ENCODE results near the gene FTH1. TPM values are rescaled to one million over a fixed set of nuclear protein-coding genes. Genes with fewer than 3 reads are reported as not detected.
"Not testable (repeated sequence)": the region's sequence is repeated elsewhere in the genome, so short reads cannot be mapped to it uniquely, and the experiment has no call there.

Gene FTH1
- total RNA-seq, 1 experiment from 2014 or later, result 463 TPM

DNA sequence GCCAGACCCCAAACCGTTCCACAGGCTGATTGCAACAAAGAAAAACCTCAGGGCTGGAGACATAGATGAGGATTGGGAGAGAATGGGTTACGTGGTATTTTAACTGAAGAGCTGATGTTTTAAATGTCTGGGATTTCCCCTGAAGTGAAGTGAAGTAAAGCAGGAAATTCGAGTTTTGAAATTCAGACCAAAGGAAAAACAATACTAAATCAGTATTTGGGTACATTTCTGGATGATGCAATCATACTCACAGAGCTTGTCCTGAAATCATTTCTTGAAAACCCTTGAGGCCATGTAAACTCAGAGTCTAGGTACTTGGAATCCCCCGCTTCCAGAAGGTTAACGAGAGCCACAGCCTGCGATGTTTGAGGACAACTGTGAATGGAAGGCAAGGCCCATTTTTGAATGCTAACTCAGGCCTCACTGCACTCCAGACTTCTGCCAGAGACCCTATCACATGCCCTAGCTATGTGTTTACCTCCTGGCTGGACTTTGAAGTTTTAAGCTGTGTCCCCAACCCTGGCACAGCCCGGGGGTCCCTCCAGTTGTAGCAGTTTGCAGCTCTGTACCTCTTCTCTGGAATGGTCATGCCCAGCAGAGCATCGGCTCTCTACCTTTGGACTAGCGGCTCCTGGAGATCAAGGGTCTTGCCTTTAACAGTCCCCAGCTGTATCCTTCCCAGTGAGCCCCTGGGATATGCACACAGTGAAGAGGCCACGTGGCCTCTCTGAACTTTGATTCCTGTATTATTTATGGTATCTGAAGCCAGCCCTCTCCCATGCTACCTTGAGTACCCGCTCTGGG lies 5.4 kb upstream of the FTH1 start:
- no peaks in the 10 kb centered on the region for H3K36me3 ChIP-seq (replicated peaks; ENCODE audit: control insufficient read depth, insufficient read depth, low read length)
- no peak overlapping the region for H3K4me3 ChIP-seq (ENCODE audit: insufficient read depth, low read depth, low read length)
- DNase-seq, result peak; percentile 20
- H3K27me3 ChIP-seq (ENCODE audit: control insufficient read depth, insufficient read depth, low read length), result no peaks in the 10 kb centered on the region

DNA sequence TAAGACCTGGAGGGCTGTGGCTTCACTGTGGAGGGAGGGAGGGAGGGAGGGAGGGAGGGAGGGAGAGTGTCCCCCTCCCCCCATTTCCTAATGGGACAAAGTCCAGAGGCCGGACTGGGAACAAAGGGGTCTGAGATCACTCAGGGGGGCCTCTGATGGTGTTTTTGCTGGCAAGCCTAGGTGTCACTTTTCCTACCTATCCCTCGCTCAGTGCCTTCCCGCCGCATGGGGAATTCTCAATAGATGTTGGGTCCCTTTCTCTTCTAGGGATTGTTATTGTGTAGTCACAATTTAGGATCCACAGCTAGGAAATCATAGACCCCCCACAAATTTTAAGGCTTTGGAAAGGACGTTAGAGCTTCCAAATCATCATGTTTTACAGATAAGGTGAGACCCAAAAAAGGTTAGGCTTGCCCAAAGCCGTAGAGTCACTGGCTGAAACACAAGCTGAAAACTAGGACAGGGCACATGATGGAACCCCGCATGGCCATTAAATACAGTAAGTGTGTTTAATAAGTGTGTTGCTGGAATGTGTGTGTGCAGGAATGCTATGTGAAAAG lies 4.8 kb upstream of the FTH1 start:
- Histone ChIP-seq H3K36me3 (replicated peaks; ENCODE audit: control insufficient read depth, insufficient read depth, low read length) (no peaks in the 10 kb centered on the region), H3K4me3 (ENCODE audit: insufficient read depth, low read depth, low read length) (no peak overlapping the region), H3K27me3 (ENCODE audit: control insufficient read depth, insufficient read depth, low read length) (no peaks in the 10 kb centered on the region)
- no peak for DNase-seq

DNA sequence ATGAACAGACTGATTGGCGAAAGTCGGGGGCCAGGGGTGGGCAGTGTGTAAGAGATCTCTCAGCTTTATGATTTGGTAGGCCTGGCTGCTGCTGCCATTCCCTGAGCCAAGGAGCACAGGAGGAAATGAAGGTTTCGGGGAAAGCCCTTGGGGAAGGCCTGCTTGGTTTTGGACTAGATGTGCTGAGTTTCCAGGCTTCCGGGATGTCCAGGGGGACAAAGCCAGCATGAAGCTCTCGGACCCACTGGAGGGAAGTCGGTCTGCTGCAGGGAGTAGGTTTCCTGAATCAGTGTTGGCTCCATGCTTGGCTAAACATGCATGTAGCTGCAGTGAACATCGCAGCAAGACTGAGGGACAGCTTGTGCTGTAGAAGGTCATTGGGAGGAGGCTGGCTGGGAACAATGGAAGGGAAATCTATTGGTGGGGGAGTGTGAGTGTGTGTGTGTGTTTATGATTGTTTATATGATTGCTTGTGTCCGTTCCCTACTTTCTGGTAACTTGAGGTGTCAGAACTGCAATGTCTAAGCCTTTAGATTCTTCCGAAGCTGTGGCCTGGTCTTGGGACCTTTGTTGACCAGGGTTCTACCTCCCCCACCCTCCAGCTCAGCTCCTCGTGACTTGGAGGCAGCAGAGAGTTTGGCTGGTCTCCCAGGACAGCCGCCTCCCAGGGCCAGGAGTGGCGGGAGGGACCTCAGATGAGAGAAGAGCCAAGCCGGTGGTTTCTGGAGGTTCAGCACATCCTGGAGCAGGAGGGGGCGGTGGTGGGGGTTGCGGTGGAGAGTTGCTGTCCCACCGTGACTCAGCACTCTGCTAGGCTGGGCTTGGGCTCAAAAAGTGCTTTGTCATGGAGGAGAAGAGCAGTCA lies 4.0 kb upstream of the FTH1 start:
- H3K4me3 ChIP-seq (ENCODE audit: insufficient read depth, low read depth, low read length), result no peak overlapping the region
- H3K36me3 ChIP-seq (replicated peaks; ENCODE audit: control insufficient read depth, insufficient read depth, low read length), result 0 out of 2 replicates have a peak, but pooled peaks cover 1% of the 10 kb centered on the region
- peak; percentile 92 for DNase-seq
- H3K27me3 ChIP-seq (ENCODE audit: control insufficient read depth, insufficient read depth, low read length), result no peaks in the 10 kb centered on the region

DNA sequence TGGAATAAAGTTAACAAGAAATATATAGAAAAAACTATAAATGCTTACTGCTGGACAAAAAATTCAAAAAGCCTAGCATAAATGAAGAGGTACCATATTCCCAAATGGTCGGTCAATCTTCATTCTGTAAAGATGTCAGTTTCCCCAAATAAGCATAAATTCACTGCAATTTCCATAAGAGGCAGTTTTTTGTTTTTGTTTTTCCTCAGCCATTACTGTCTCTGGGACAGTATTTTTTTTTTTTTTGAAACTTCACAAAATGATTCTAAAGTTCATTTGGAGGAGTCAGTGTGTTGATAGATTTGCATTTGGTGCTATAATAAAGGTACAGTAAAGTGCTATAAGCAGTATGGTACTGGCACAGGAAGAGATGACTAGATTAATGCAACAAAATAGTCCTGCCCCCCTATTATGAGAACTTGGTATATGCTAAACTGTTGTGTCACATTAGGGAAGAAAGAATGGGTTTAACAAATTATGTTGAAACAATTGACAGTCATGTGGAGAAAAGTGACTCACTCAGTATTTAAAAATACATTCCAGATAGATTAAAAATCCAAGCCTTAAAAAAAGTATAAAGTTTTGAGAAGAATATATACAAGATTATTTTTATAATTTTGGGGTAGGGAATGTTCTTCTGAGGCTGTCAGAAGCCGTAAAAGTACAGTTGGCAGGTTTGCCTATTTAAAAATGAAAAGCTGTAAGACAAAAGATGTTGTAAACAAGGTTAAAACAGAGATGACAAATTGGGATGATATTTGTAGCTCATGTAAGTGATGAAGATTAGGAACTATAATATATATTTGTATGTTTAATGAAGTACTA lies 2.6 kb upstream of the FTH1 start:
- DNase-seq, result no peak
- peaks cover 9% of the 10 kb centered on the region for H3K36me3 ChIP-seq (replicated peaks; ENCODE audit: control insufficient read depth, insufficient read depth, low read length)
- H3K4me3 ChIP-seq (ENCODE audit: insufficient read depth, low read depth, low read length), result no peak overlapping the region
- H3K27me3 ChIP-seq (ENCODE audit: control insufficient read depth, insufficient read depth, low read length), result no peaks in the 10 kb centered on the region

DNA sequence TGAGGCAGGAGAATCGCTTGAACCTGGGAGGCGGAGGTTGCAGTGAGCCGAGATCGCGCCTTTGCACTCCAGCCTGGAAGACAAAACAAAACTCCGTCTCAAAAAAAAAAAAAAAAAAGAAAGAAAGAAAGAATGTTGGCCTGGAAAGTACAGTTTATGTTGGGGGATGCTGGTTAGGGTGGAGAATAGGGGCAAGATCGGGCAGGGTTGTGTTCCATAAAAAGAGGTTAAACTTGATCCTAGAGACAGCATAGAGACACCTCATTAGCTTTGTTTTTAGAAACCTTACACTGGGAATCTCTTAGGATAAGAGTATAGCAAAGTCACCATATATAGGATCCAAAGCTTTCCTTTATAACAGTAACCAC lies 1.9 kb upstream of the FTH1 start:
- DNase-seq, result no peak
- Histone ChIP-seq H3K4me3 (ENCODE audit: insufficient read depth, low read depth, low read length) (no peak overlapping the region), H3K27me3 (ENCODE audit: control insufficient read depth, insufficient read depth, low read length) (no peaks in the 10 kb centered on the region), H3K36me3 (replicated peaks; ENCODE audit: control insufficient read depth, insufficient read depth, low read length) (peaks cover 15% of the 10 kb centered on the region)

DNA sequence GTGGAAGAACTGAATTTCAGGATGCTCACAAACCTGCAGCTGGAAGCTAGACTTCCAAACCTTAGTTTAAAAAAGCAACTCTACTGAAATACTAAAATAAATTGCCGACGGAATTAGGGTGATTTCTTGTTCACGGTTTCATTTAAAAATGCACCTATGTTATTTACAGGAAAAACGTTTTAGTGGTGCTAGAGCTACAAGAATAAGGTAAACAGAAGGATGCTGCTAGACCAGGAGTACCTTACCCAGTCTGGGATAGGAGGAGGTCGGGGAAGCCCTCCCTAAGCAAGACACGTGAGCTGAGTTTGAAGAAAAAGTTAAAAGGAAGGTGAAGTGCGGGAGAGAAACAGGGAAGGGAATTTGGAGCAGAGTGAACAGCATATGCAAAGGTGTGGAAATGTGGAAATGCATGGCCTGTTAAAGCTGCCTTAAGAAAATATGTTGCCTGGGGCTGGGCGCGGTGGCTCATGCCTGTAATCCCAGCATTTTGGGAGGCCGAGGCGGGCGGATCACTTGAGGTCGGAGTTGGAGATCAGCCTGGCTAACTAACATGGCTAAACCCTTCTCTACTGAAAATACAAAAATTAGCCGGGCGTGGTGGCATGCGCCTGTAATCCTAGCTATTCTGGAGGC lies 1.4 kb upstream of the FTH1 start:
- Histone ChIP-seq H3K36me3 (replicated peaks; ENCODE audit: control insufficient read depth, insufficient read depth, low read length) (peaks cover 16% of the 10 kb centered on the region), H3K4me3 (ENCODE audit: insufficient read depth, low read depth, low read length) (peak overlapping the region; percentile 68), H3K27me3 (ENCODE audit: control insufficient read depth, insufficient read depth, low read length) (no peaks in the 10 kb centered on the region)
- no peak for DNase-seq

DNA sequence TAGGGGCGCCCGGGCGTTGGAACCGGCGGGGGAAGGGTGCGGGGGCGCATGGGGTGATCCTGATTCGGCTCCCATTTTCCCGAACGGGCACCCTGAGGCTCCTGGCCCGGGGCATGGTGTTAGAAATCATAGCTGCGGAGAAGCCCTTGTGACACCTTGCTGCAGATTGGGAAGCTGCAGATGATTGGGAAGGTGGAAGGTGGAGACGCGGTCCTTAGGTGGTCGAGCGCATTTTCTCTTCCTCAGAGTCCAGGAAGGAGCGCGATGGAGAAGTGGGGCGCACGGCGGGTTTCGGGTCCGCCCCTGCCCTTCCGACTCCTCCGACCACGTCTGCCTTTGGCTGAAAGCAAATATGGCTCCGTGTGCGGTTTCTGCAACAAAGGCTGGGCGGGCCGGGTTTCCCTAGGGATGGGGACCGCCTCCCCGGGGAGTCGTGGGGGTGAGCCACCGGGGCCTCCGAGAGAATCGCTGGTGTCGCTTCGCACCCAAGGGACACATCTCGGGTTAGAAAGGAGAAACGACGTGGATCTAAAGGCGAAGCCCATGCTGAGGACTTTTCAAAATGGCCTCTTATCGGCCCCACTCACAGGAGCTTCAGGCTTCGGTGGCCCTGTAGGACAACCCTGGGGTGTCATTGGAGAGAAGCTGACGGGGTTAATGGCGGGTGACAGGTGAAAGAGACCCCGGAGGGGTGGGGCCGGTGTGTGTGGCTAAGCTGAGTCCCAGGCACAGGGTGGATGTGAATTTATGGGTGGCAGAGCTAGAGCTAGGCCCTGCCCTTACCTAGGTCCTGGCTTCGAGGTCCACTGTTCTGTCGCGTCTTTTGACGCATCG lies 707 bp upstream of the FTH1 start:
- Histone ChIP-seq H3K36me3 (replicated peaks; ENCODE audit: control insufficient read depth, insufficient read depth, low read length) (peaks cover 17% of the 10 kb centered on the region), H3K4me3 (ENCODE audit: insufficient read depth, low read depth, low read length) (peak overlapping the region; percentile 68), H3K27me3 (ENCODE audit: control insufficient read depth, insufficient read depth, low read length) (no peaks in the 10 kb centered on the region)
- peak; percentile 49 for DNase-seq

DNA sequence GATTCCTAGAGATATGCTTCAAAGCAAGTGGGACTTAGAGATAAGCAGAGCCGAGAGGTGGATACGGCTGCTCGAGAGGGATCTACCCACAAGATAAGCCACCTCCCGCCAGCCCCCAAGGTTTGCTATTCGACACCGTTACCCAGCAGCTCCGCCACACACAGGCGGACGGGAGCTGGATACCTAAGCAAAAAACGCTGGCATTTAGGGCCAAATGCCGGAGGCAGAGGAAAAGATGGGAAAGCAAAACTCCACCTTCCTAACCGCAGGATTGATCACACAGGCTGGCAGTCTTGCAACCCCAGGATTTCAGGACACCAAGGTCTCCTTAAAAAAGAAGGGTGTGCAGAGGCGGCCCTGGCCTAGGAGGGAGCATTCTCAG lies 709 bp downstream of the FTH1 start:
- Histone ChIP-seq H3K4me3 (ENCODE audit: insufficient read depth, low read depth, low read length) (peak overlapping the region; percentile 68), H3K36me3 (replicated peaks; ENCODE audit: control insufficient read depth, insufficient read depth, low read length) (peaks cover 17% of the 10 kb centered on the region), H3K27me3 (ENCODE audit: control insufficient read depth, insufficient read depth, low read length) (no peaks in the 10 kb centered on the region)
- peak; percentile 48 for DNase-seq

DNA sequence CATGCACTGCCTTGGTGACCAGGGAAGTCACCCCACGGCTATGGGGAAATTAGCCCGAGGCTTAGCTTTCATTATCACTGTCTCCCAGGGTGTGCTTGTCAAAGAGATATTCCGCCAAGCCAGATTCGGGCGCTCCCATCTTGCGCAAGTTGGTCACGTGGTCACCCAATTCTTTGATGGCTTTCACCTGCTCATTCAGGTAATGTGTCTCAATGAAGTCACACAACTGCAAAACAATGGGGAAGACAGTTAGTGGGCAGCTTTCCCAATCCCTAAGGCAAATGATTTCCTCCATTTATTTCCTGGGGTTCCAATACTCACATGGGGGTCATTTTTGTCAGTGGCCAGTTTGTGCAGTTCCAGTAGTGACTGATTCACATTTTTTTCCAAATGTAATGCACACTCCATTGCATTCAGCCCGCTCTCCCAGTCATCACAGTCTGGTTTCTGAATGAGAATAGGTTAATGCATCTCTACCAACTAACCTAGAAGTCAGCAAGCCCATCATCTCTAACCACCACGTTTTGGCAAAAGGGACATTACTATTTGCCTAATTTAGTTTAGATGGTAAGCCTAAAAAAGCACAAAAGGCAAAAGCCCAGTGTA lies 2.7 kb downstream of the FTH1 start:
- Histone ChIP-seq H3K4me3 (ENCODE audit: insufficient read depth, low read depth, low read length) (peak overlapping the region; percentile 68; the same call in 1 of the 2 replicates), H3K36me3 (replicated peaks; ENCODE audit: control insufficient read depth, insufficient read depth, low read length) (peaks cover 17% of the 10 kb centered on the region)
- not testable (repeated sequence) for DNase-seq; H3K27me3 ChIP-seq (ENCODE audit: control insufficient read depth, insufficient read depth, low read length)

DNA sequence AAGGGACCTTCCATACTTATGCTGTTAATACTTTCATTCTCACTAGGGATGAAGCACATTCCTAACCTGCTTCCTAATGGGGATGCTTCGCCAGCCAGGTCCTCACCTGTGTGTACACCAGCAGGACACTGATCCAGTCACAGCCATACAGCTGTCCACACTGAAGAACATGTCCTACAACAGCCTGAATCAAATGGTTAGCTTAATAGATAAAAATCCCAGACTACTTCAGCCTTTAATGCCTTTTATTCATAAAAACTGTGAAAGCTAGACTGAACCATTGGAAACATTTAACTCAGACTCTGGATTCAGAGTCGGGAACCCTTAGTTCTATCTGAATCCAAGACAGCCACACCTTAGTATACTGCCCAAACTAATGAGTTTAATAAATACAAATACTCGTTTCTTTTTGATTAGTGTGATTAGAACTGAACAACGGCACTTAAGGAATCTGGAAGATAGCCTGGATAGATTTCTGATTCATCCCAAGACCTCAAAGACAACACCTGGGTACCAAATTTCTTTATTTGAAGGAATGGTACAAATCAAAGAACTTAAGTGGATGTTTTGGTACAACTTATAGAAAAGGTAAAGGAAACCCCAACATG lies 3.3 kb downstream of the FTH1 start:
- H3K4me3 ChIP-seq (ENCODE audit: insufficient read depth, low read depth, low read length), result no peak overlapping the region
- no peaks in the 10 kb centered on the region for H3K27me3 ChIP-seq (ENCODE audit: control insufficient read depth, insufficient read depth, low read length)
- peaks cover 17% of the 10 kb centered on the region for H3K36me3 ChIP-seq (replicated peaks; ENCODE audit: control insufficient read depth, insufficient read depth, low read length)
- DNase-seq, result no peak

DNA sequence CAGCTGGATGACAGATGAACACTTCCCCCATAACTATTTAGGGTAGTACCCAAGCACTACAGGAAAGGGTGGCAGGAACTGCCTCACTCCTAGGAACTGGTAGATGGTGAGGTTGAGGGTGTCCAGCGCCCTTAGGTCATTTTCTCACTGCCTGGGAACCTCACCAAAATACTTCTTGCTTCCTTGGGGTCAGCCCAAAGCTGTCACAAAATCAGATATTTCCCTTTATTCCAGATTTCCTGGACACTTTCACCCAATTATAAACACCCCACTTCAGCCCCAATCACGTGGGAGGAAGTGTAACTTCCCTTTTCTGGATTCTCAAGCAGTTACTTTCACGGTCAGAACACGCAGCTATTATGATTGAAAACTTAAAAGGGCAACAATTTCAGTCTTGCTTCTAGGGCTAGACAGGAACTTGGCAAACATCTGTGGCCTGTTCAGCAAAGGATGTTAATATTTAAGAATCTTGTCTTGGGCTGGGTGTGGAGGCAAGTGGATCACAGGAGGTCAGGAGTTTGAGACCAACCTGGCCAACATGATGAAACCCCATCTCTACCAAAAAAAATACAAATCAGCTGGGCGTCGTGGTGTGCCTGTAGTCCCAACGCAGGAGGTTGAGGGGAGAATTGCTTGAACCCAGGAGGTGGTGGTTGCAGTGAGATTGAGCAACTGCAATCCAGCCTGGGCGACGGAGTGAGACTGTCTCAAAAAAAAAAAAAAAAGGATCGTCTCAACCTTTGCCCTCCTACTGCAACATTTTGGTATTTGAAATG lies 4.0 kb downstream of the FTH1 start:
- no peak for DNase-seq
- no peak overlapping the region for H3K4me3 ChIP-seq (ENCODE audit: insufficient read depth, low read depth, low read length)
- peaks cover 17% of the 10 kb centered on the region for H3K36me3 ChIP-seq (replicated peaks; ENCODE audit: control insufficient read depth, insufficient read depth, low read length)
- H3K27me3 ChIP-seq (ENCODE audit: control insufficient read depth, insufficient read depth, low read length), result no peaks in the 10 kb centered on the region

DNA sequence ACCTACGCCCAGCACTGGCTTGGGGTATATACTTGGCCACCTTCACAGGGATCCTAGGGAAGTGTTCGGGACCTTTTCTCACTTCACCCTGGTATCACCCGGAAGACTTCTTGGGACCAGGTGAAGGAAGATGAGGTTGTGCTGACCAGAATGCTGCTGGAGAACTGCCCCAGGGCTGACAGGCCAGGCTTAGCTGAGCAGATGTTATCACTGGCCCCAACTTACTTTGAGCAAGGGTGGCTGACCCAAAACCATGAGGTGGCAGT lies 4.5 kb downstream of the FTH1 start:
- no peaks in the 10 kb centered on the region for H3K27me3 ChIP-seq (ENCODE audit: control insufficient read depth, insufficient read depth, low read length)
- peaks cover 17% of the 10 kb centered on the region for H3K36me3 ChIP-seq (replicated peaks; ENCODE audit: control insufficient read depth, insufficient read depth, low read length)
- no peak overlapping the region for H3K4me3 ChIP-seq (ENCODE audit: insufficient read depth, low read depth, low read length)
- no peak for DNase-seq
